Measurements from ENCODE around the gene NUCKS1.

NUCKS1 gene

DNA sequence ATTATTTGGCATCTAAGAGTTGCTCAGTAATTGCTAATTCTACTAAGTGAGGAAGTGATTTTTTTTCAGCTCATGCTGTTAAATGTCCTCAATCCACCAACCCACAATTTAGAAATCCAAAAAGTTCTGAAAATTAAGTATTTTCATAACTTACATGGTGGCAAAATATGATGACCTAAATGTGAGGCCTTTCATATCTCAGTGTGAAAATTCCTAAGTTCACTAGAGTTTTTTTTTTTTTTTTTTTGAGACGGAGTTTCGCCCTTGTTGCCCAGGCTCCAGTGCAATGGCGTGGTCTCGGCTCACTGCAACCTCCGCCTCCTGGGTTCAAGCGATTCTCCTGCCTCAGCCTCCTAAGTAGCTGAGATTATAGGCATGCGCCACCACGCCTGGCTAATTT, 5.6 kb downstream of the NUCKS1 start:
- WGBS (ENCODE audit: extremely low coverage, insufficient coverage, low lambda C conversion rate): no CpG with 5 or more reads among the region's 8 CpGs
- Histone ChIP-seq H2BK15ac (replicated peaks; ENCODE audit: low read depth) (no peak overlapping the region), H3K36me3 (ENCODE audit: control insufficient read depth, insufficient read depth, low read length) (no peaks in the 10 kb centered on the region), H3K23ac (ENCODE audit: low read length) (no peak overlapping the region), H3K4ac (ENCODE audit: low read depth, low read length) (no peak overlapping the region), H3K79me1 (ENCODE audit: low read length) (peaks cover 1% of the 10 kb centered on the region), H4K8ac (ENCODE audit: low read depth, low read length) (no peak overlapping the region), H3K4me3 (ENCODE audit: low read length) (no peak overlapping the region), H3K79me2 (ENCODE audit: control insufficient read depth, insufficient read depth, low read length) (peaks cover 83% of the 10 kb centered on the region), H4K5ac (ENCODE audit: low read length) (no peak overlapping the region), H3K18ac (ENCODE audit: low read length) (no peak overlapping the region), H3K4me1 (ENCODE audit: control insufficient read depth, low read depth, low read length) (peaks cover 6% of the 10 kb centered on the region), H3K4me2 (ENCODE audit: low read length) (no peak overlapping the region), H3K56ac (ENCODE audit: low read length) (no peak overlapping the region), H3K27ac (ENCODE audit: low read depth, low read length) (no peak overlapping the region), H2AK5ac (ENCODE audit: low read length) (no peak overlapping the region), H2BK5ac (ENCODE audit: low read length) (no peak overlapping the region), H2BK120ac (ENCODE audit: low read depth, low read length) (no peak overlapping the region), H3K9ac (ENCODE audit: low read length) (no peak overlapping the region), H3K27me3 (ENCODE audit: insufficient read depth, low read length, poor library complexity) (no peaks in the 10 kb centered on the region)
- no peak for DNase-seq

- Histone ChIP-seq H2BK120ac (ENCODE audit: low read depth, low read length) (no peak overlapping the region), H3K18ac (ENCODE audit: low read length) (no peak overlapping the region), H3K27me3 (ENCODE audit: insufficient read depth, low read length, poor library complexity) (no peaks in the 10 kb centered on the region), H3K4ac (ENCODE audit: low read depth, low read length) (no peak overlapping the region), H2BK5ac (ENCODE audit: low read length) (no peak overlapping the region), H3K79me2 (ENCODE audit: control insufficient read depth, insufficient read depth, low read length) (peaks cover 85% of the 10 kb centered on the region), H3K23ac (ENCODE audit: low read length) (no peak overlapping the region), H3K36me3 (ENCODE audit: control insufficient read depth, insufficient read depth, low read length) (no peaks in the 10 kb centered on the region), H3K4me1 (ENCODE audit: control insufficient read depth, low read depth, low read length) (peaks cover 6% of the 10 kb centered on the region), H3K56ac (ENCODE audit: low read length) (no peak overlapping the region), H2AK5ac (ENCODE audit: low read length) (no peak overlapping the region), H3K4me3 (ENCODE audit: low read length) (no peak overlapping the region), H2BK15ac (replicated peaks; ENCODE audit: low read depth) (no peak overlapping the region), H4K8ac (ENCODE audit: low read depth, low read length) (no peak overlapping the region), H3K27ac (ENCODE audit: low read depth, low read length) (no peak overlapping the region), H3K79me1 (ENCODE audit: low read length) (peaks cover 1% of the 10 kb centered on the region), H3K4me2 (ENCODE audit: low read length) (no peak overlapping the region), H4K5ac (ENCODE audit: low read length) (no peak overlapping the region), H3K9ac (ENCODE audit: low read length) (peak overlapping the region; percentile 5)
- no peak for DNase-seq
- no CpG with 5 or more reads among the region's 4 CpGs for WGBS (ENCODE audit: extremely low coverage, insufficient coverage, low lambda C conversion rate)
Observed at GRCh38 chr1:205743977-205744376, 6.0 kb downstream of the NUCKS1 start.

- no peak overlapping the region for H2AK5ac ChIP-seq (ENCODE audit: low read length)
- DNase-seq: no peak
- H3K4me3 ChIP-seq (ENCODE audit: low read length): no peak overlapping the region
- no peaks in the 10 kb centered on the region for H3K36me3 ChIP-seq (ENCODE audit: control insufficient read depth, insufficient read depth, low read length)
- no peak overlapping the region for H3K9ac ChIP-seq (ENCODE audit: low read length)
- no CpG with 5 or more reads among the region's 1 CpG for WGBS (ENCODE audit: extremely low coverage, insufficient coverage, low lambda C conversion rate)
- no peak overlapping the region for H3K4ac ChIP-seq (ENCODE audit: low read depth, low read length)
- no peak overlapping the region for H4K8ac ChIP-seq (ENCODE audit: low read depth, low read length)
- H3K27me3 ChIP-seq (ENCODE audit: insufficient read depth, low read length, poor library complexity): no peaks in the 10 kb centered on the region
- H3K56ac ChIP-seq (ENCODE audit: low read length): no peak overlapping the region
- no peak overlapping the region for H2BK5ac ChIP-seq (ENCODE audit: low read length)
- no peak overlapping the region for H3K23ac ChIP-seq (ENCODE audit: low read length)
- no peak overlapping the region for H2BK120ac ChIP-seq (ENCODE audit: low read depth, low read length)
- peaks cover 1% of the 10 kb centered on the region for H3K79me1 ChIP-seq (ENCODE audit: low read length)
- H3K79me2 ChIP-seq (ENCODE audit: control insufficient read depth, insufficient read depth, low read length): peaks cover 85% of the 10 kb centered on the region
- H3K27ac ChIP-seq (ENCODE audit: low read depth, low read length): no peak overlapping the region
- H4K5ac ChIP-seq (ENCODE audit: low read length): no peak overlapping the region
- no peak overlapping the region for H3K18ac ChIP-seq (ENCODE audit: low read length)
- peaks cover 6% of the 10 kb centered on the region for H3K4me1 ChIP-seq (ENCODE audit: control insufficient read depth, low read depth, low read length)
- H2BK15ac ChIP-seq (replicated peaks; ENCODE audit: low read depth): no peak overlapping the region
- H3K4me2 ChIP-seq (ENCODE audit: low read length): no peak overlapping the region
Observed at GRCh38 chr1:205741681-205742080, 8.3 kb downstream of the NUCKS1 start.

DNA sequence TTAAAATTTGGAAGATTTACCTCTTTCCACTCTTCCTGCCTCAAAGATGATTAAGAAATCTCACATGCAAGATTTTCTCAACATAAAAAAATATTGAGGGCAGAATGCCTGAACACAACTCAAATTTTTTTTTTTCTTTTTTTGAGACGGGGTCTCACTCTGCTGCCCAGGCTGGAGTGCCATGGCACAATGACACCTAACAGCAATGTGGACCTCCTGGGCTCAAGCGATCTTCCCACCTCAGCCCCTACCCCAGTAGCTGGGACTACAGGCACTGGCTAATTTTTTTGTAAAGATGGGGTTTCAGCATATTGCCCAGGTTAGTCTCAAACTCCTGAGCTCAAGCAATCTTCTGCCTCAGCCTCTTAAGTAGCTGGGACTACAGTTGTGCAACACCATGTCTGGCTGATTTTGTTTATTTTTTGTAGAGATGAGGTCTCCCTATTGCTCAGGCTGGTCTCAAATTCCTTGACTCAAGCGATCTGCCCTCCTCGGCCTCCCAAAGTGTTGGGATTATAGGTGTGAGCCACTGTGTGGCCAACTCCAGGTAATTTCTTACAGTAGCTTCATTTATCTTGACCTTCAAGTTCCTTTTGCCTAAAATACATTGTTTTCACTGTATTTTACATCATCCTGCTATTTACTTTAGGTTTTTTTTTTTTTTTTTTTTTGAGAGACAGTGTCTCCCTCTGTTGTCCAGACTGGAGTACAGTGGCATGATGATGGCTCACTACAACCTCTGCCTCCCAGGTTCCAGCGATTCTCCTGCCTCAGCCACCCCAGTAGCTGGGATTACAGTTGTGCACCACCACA, 10.4 kb downstream of the NUCKS1 start:
- Histone ChIP-seq H3K4ac (ENCODE audit: low read depth, low read length) (no peak overlapping the region), H4K8ac (ENCODE audit: low read depth, low read length) (no peak overlapping the region), H3K79me2 (ENCODE audit: control insufficient read depth, insufficient read depth, low read length) (peaks cover 80% of the 10 kb centered on the region), H3K4me3 (ENCODE audit: low read length) (no peak overlapping the region), H3K4me2 (ENCODE audit: low read length) (no peak overlapping the region), H3K9ac (ENCODE audit: low read length) (no peak overlapping the region), H2BK15ac (replicated peaks; ENCODE audit: low read depth) (no peak overlapping the region), H3K23ac (ENCODE audit: low read length) (no peak overlapping the region), H3K36me3 (ENCODE audit: control insufficient read depth, insufficient read depth, low read length) (peaks cover 1% of the 10 kb centered on the region), H3K56ac (ENCODE audit: low read length) (no peak overlapping the region), H4K5ac (ENCODE audit: low read length) (no peak overlapping the region), H3K27me3 (ENCODE audit: insufficient read depth, low read length, poor library complexity) (no peaks in the 10 kb centered on the region), H2AK5ac (ENCODE audit: low read length) (no peak overlapping the region), H3K4me1 (ENCODE audit: control insufficient read depth, low read depth, low read length) (peaks cover 6% of the 10 kb centered on the region), H3K79me1 (ENCODE audit: low read length) (peaks cover 3% of the 10 kb centered on the region), H2BK120ac (ENCODE audit: low read depth, low read length) (no peak overlapping the region), H2BK5ac (ENCODE audit: low read length) (no peak overlapping the region), H3K18ac (ENCODE audit: low read length) (no peak overlapping the region), H3K27ac (ENCODE audit: low read depth, low read length) (no peak overlapping the region)
- DNase-seq: no peak
- no CpG with 5 or more reads among the region's 5 CpGs for WGBS (ENCODE audit: extremely low coverage, insufficient coverage, low lambda C conversion rate)

- H3K18ac ChIP-seq (ENCODE audit: low read length): no peak overlapping the region
- peaks cover 3% of the 10 kb centered on the region for H3K79me1 ChIP-seq (ENCODE audit: low read length)
- H2BK120ac ChIP-seq (ENCODE audit: low read depth, low read length): no peak overlapping the region
- no peak overlapping the region for H3K4ac ChIP-seq (ENCODE audit: low read depth, low read length)
- H3K56ac ChIP-seq (ENCODE audit: low read length): no peak overlapping the region
- no peak overlapping the region for H3K23ac ChIP-seq (ENCODE audit: low read length)
- H4K8ac ChIP-seq (ENCODE audit: low read depth, low read length): no peak overlapping the region
- no peak overlapping the region for H3K4me2 ChIP-seq (ENCODE audit: low read length)
- no peak overlapping the region for H3K4me3 ChIP-seq (ENCODE audit: low read length)
- H3K9ac ChIP-seq (ENCODE audit: low read length): no peak overlapping the region
- no peak overlapping the region for H2BK15ac ChIP-seq (replicated peaks; ENCODE audit: low read depth)
- H3K27ac ChIP-seq (ENCODE audit: low read depth, low read length): no peak overlapping the region
- H2AK5ac ChIP-seq (ENCODE audit: low read length): no peak overlapping the region
- H3K4me1 ChIP-seq (ENCODE audit: control insufficient read depth, low read depth, low read length): no peaks in the 10 kb centered on the region
- peaks cover 67% of the 10 kb centered on the region for H3K79me2 ChIP-seq (ENCODE audit: control insufficient read depth, insufficient read depth, low read length)
- DNase-seq: no peak
- no CpG with 5 or more reads among the region's 1 CpG for WGBS (ENCODE audit: extremely low coverage, insufficient coverage, low lambda C conversion rate)
- H4K5ac ChIP-seq (ENCODE audit: low read length): no peak overlapping the region
- no peaks in the 10 kb centered on the region for H3K27me3 ChIP-seq (ENCODE audit: insufficient read depth, low read length, poor library complexity)
- H2BK5ac ChIP-seq (ENCODE audit: low read length): no peak overlapping the region
- H3K36me3 ChIP-seq (ENCODE audit: control insufficient read depth, insufficient read depth, low read length): peaks cover 1% of the 10 kb centered on the region
Observed at GRCh38 chr1:205735218-205735617, 14.8 kb downstream of the NUCKS1 start.

Data from mesendoderm (in vitro differentiated cells).